SK-N-SH (cell line): ENCODE data around the gene RBMS3.
A peak's percentile ranks its signal among the peaks of the same experiment; 100 is the strongest.

ENCODE experiments used
- CTCF ChIP-seq: fragments of 200-600 bp; sonication (generic); IDR thresholded peaks from 2 replicates; pipeline ENCODE4 v1.6.1; 2017; ENCODE audit warnings: antibody characterized with exemption, mild to moderate bottlenecking, moderate library complexity
- EP300 ChIP-seq, 2 experiments: IDR thresholded peaks; 2 replicates each; pipeline versions ENCODE4 v1.4.0 to v1.6.1; 2012; ENCODE audit warnings: borderline replicate concordance in 1 of 2, low read depth in 1 of 2, low read length in 1 of 2
- JUND ChIP-seq: IDR thresholded peaks from 2 replicates; pipeline ENCODE4 v1.4.0; 2012
- MAX ChIP-seq: IDR thresholded peaks from 2 replicates; pipeline ENCODE4 v1.4.0; 2012; ENCODE audit warnings: low read depth
- NFIC ChIP-seq: IDR thresholded peaks from 2 replicates; pipeline ENCODE4 v1.4.0; 2012; ENCODE audit warnings: borderline replicate concordance
- REST ChIP-seq: IDR thresholded peaks from 2 replicates; pipeline ENCODE4 v1.6.1; 2012; ENCODE audit warnings: mild to moderate bottlenecking, low read depth, low read length, moderate library complexity
- RFX5 ChIP-seq: IDR thresholded peaks from 2 replicates; pipeline ENCODE4 v1.6.1; 2012; ENCODE audit warnings: mild to moderate bottlenecking, improper control_type of control experiment, low read length
- SMC3 ChIP-seq: IDR thresholded peaks from 2 replicates; pipeline ENCODE4 v1.6.1; 2012; ENCODE audit warnings: low read depth, low read length, improper control_type of control experiment
- TAF1 ChIP-seq: IDR thresholded peaks from 2 replicates; pipeline ENCODE4 v1.6.1; 2012; ENCODE audit warnings: low read depth, mild to moderate bottlenecking, low read length, moderate library complexity, borderline replicate concordance

GRCh38 chr3:29280404-29281093 lies at the start of gene RBMS3:
- TF ChIP-seq CTCF (peak; percentile 62), TAF1 (peak; percentile 84; the same call in 1 of the 2 replicates), REST (peak; percentile 38), RFX5 (peak; percentile 40; the same call in 1 of the 2 replicates), EP300 (IDR thresholded peaks at IDR 0.05; ENCODE audit: borderline replicate concordance in 1 of 2, low read depth in 1 of 2, low read length in 1 of 2) (peak; percentile 43 to 54; a peak in 3 of 4 replicates), MAX (peak; percentile 37; the same call in 1 of the 2 replicates), JUND (no peak), NFIC (peak; percentile 23; the same call in 1 of the 2 replicates), SMC3 (peak; percentile 36)
